22Rv1 (cell line): ENCODE results near the gene DESI2.

Experiments
- ZFX ChIP-seq: fragments of 450-650 bp; IDR thresholded peaks from 2 replicates; pipeline ENCODE4 v1.6.1; 2017; ENCODE audit warnings: antibody characterized with exemption, borderline replicate concordance
- TF ChIP-seq, protein P1 (sequence below): fragments of 450-650 bp; IDR thresholded peaks from 2 replicates; pipeline ENCODE4 v1.5.1; 2017; ENCODE audit warnings: mild to moderate bottlenecking

DNA sequence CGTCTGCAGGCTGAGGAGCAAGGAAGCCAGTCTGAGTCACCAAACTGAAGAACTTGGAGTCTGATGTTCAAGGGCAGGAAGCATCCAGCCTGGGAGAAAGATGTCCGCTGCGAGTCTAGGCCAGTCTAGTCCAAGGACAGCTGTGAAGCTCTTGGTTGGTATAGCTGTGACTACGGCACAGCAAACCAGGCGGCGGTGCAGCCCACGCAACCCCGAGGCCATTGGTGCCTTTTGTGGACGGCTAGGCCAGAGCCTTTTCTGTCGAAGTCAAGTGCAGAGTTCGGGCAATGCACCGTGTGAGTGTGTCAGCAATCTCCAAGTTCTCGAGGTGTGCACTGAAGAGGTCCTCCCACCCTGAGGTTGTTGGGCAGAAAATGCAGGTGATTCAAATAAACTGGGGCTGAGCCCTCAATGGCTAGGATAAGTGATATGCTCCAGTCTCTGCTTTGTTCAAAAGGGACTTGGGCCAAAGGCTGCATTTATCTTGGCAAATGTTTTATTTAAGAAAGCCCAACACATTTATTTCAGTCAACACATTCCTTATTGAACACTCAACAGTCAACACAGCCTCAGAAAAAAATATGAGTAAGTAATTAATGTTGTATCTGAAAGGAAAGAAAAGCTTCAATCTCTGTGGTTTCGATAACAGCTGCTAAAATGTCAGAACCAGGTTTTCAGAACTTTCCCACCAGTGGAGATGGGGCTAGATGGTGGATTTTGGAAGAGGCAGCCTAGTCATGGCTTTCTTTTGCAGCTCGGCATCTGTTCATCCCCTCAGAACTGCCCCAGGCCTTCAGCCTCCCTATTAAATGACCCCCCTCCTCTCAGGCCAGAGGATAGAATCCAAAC, 104.4 kb downstream of the DESI2 start:
- TF ChIP-seq, protein P1, sequence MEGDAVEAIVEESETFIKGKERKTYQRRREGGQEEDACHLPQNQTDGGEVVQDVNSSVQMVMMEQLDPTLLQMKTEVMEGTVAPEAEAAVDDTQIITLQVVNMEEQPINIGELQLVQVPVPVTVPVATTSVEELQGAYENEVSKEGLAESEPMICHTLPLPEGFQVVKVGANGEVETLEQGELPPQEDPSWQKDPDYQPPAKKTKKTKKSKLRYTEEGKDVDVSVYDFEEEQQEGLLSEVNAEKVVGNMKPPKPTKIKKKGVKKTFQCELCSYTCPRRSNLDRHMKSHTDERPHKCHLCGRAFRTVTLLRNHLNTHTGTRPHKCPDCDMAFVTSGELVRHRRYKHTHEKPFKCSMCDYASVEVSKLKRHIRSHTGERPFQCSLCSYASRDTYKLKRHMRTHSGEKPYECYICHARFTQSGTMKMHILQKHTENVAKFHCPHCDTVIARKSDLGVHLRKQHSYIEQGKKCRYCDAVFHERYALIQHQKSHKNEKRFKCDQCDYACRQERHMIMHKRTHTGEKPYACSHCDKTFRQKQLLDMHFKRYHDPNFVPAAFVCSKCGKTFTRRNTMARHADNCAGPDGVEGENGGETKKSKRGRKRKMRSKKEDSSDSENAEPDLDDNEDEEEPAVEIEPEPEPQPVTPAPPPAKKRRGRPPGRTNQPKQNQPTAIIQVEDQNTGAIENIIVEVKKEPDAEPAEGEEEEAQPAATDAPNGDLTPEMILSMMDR, result no peak
- no peak for TF ChIP-seq ZFX
